GM18868 (cell line): ENCODE results near the gene AMMECR1.
A peak's percentile ranks its signal among the peaks of the same experiment; 100 is the strongest.
"Not testable (repeated sequence)": the region's sequence is repeated elsewhere in the genome, so short reads cannot be mapped to it uniquely, and the experiment has no call there.

ENCODE experiments used
- ATAC-seq: cut with Tn5 transposase; IDR thresholded peaks from one replicate; pipeline ENCODE4 v1.9.1; 2021; ENCODE audit warnings: mild to moderate bottlenecking, moderate library complexity; ENCODE audit not compliant: unreplicated experiment

The AMMECR1 gene

GRCh38 chrX:110173192-110174175, 144.4 kb downstream of the AMMECR1 start:
- ATAC-seq = no peak

GRCh38 chrX:110172215-110172614, 145.7 kb downstream of the AMMECR1 start:
- peak; percentile 99 for ATAC-seq

GRCh38 chrX:110171442-110171841, 146.4 kb downstream of the AMMECR1 start:
- ATAC-seq = no peak

GRCh38 chrX:110170029-110170428, 147.9 kb downstream of the AMMECR1 start:
- ATAC-seq = no peak

GRCh38 chrX:110168585-110168984, 149.3 kb downstream of the AMMECR1 start:
- no peak for ATAC-seq

GRCh38 chrX:110167952-110168451, 149.9 kb downstream of the AMMECR1 start:
- no peak for ATAC-seq

GRCh38 chrX:110163488-110163887, 154.4 kb downstream of the AMMECR1 start:
- ATAC-seq = no peak

GRCh38 chrX:110162867-110163266, 155.0 kb downstream of the AMMECR1 start:
- ATAC-seq = no peak

- ATAC-seq = no peak
Measured at GRCh38 chrX:110162131-110162530, 155.8 kb downstream of the AMMECR1 start.

- ATAC-seq = no peak
Measured at GRCh38 chrX:110161361-110161686, 156.6 kb downstream of the AMMECR1 start.

- ATAC-seq = peak; percentile 42
Measured at GRCh38 chrX:110159865-110160264, 158.0 kb downstream of the AMMECR1 start.

- peak; percentile 42 for ATAC-seq
Measured at GRCh38 chrX:110159235-110159634, 158.7 kb downstream of the AMMECR1 start.

- no peak for ATAC-seq
Measured at GRCh38 chrX:110157444-110157843, 160.4 kb downstream of the AMMECR1 start.

- ATAC-seq = no peak
Measured at GRCh38 chrX:110156167-110156754, 161.6 kb downstream of the AMMECR1 start.

- ATAC-seq = no peak
Measured at GRCh38 chrX:110155759-110156158, 162.1 kb downstream of the AMMECR1 start.

GRCh38 chrX:110154328-110154727, 163.6 kb downstream of the AMMECR1 start:
- ATAC-seq = not testable (repeated sequence)

GRCh38 chrX:110153896-110154295, 164.0 kb downstream of the AMMECR1 start:
- no peak for ATAC-seq

- no peak for ATAC-seq
Measured at GRCh38 chrX:110153244-110153643, 164.6 kb downstream of the AMMECR1 start.

- ATAC-seq = peak; percentile 61
Measured at GRCh38 chrX:110146521-110146920, 171.4 kb downstream of the AMMECR1 start.

GRCh38 chrX:110145854-110146253, 172.0 kb downstream of the AMMECR1 start:
- peak; percentile 74 for ATAC-seq

- no peak for ATAC-seq
Measured at GRCh38 chrX:110145311-110145710, 172.6 kb downstream of the AMMECR1 start.
